Activated CD8-positive, alpha-beta memory T cell treated with anti-CD3 and anti-CD28 coated beads, Interleukin-2, amount 50 U/mL, for 24 hours (primary cell): Measurements from ENCODE around the gene LHX3.

ENCODE experiments used
- DNase-seq: peaks from one replicate; pipeline ENCODE4 v3.0.0-alpha.2; 2020; ENCODE audit errors: extremely low read depth

The LHX3 gene

GRCh38 chr9:136177224-136177623 lies 27.7 kb downstream of the LHX3 start:
- DNase-seq, result no peak

GRCh38 chr9:136175616-136176197 lies 29.2 kb downstream of the LHX3 start:
- DNase-seq, result no peak

GRCh38 chr9:136174779-136175615 lies 29.9 kb downstream of the LHX3 start:
- no peak for DNase-seq

- no peak for DNase-seq
These were observed 31.2 kb downstream of the LHX3 start for GRCh38 chr9:136173648-136174290.

GRCh38 chr9:136172412-136173079 lies 32.4 kb downstream of the LHX3 start:
- DNase-seq, result no peak

GRCh38 chr9:136171801-136172411 lies 33.0 kb downstream of the LHX3 start:
- no peak for DNase-seq

- no peak for DNase-seq
These were observed 33.7 kb downstream of the LHX3 start for GRCh38 chr9:136171009-136171800.

GRCh38 chr9:136170006-136170901 lies 34.7 kb downstream of the LHX3 start:
- peak; percentile 1 for DNase-seq

- no peak for DNase-seq
These were observed 35.4 kb downstream of the LHX3 start for GRCh38 chr9:136169495-136169894.

GRCh38 chr9:136163248-136163850 lies 41.6 kb downstream of the LHX3 start:
- no peak for DNase-seq

GRCh38 chr9:136160995-136161610 lies 43.8 kb downstream of the LHX3 start:
- DNase-seq, result no peak

GRCh38 chr9:136160381-136160841 lies 44.5 kb downstream of the LHX3 start:
- no peak for DNase-seq

- DNase-seq, result no peak
These were observed 45.1 kb downstream of the LHX3 start for GRCh38 chr9:136159851-136160250.

GRCh38 chr9:136157477-136158265 lies 47.3 kb downstream of the LHX3 start:
- DNase-seq, result no peak

- DNase-seq, result no peak
These were observed 48.5 kb downstream of the LHX3 start for GRCh38 chr9:136156209-136157120.

- no peak for DNase-seq
These were observed 49.4 kb downstream of the LHX3 start for GRCh38 chr9:136155576-136155975.

- DNase-seq, result no peak
These were observed 50.0 kb downstream of the LHX3 start for GRCh38 chr9:136154943-136155342.
